ENCODE results near the gene TAF8.
A peak's percentile ranks its signal among the peaks of the same experiment; 100 is the strongest.

Gene TAF8

GRCh38 chr6:42043787-42044475 lies 6.4 kb upstream of the TAF8 start:
- Histone ChIP-seq H3K36me3 (ENCODE audit: insufficient read depth, low read length) (no peaks in the 10 kb centered on the region), H3K27me3 (ENCODE audit: insufficient read depth, low read length) (no peaks in the 10 kb centered on the region), H3K4me1 (ENCODE audit: control insufficient read depth, insufficient read depth, low read length, unreplicated experiment) (peaks cover 44% of the 10 kb centered on the region), H3K27ac (ENCODE audit: low read depth, low read length) (peak overlapping the region; percentile 93), H3K4me3 (ENCODE audit: low read depth, low read length) (peak overlapping the region; percentile 19; the same call in 1 of the 2 replicates), H2AFZ (ENCODE audit: low read length, unreplicated experiment) (no peak overlapping the region), H3K79me2 (ENCODE audit: control insufficient read depth, insufficient read depth, low read length, unreplicated experiment) (peaks cover 66% of the 10 kb centered on the region)

- peak overlapping the region; percentile 93 for H3K27ac ChIP-seq (ENCODE audit: low read depth, low read length)
- H3K36me3 ChIP-seq (ENCODE audit: insufficient read depth, low read length): no peaks in the 10 kb centered on the region
- H2AFZ ChIP-seq (ENCODE audit: low read length, unreplicated experiment): no peak overlapping the region
- H3K79me2 ChIP-seq (ENCODE audit: control insufficient read depth, insufficient read depth, low read length, unreplicated experiment): peaks cover 52% of the 10 kb centered on the region
- peaks cover 44% of the 10 kb centered on the region for H3K4me1 ChIP-seq (ENCODE audit: control insufficient read depth, insufficient read depth, low read length, unreplicated experiment)
- H3K27me3 ChIP-seq (ENCODE audit: insufficient read depth, low read length): no peaks in the 10 kb centered on the region
- peak overlapping the region; percentile 86 for H3K4me3 ChIP-seq (ENCODE audit: low read depth, low read length)
Observed at GRCh38 chr6:42045538-42046460, 4.5 kb upstream of the TAF8 start.

DNA sequence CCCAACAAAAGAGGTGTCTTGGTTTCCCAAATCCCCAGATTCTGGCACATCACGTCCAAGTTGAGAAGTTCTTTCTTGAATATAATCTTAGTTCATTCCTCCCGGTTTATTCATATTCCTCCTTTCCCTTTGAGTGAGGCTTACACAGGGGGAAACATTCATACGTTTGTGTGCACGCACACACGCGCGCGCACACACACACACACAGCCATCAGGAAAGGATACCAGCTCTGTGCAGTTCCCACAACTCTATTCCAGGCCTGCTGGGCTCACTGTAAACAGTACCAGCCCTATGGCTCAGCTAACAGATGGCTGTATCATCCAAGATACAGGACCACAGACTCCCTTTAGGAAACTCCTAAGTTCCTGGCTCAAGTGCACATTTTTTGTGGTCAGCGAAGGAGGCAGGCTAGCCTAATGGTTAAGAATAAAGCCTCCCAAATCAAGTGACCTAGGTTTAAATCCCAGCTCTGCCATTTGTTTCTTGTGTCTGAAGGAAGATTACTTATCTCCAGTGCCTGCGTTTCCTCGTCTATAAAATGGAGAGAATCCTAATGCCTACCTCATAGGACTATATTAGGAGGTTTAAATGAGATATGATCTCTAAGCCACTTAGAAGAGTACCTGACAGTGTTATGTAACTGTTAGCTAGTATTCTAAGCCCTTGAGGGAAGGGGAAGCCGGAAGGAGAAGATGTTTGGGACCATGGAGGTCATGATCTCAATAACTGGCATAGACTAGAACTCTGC lies 3.7 kb upstream of the TAF8 start:
- H3K36me3 ChIP-seq (ENCODE audit: insufficient read depth, low read length): no peaks in the 10 kb centered on the region
- no peaks in the 10 kb centered on the region for H3K27me3 ChIP-seq (ENCODE audit: insufficient read depth, low read length)
- H3K79me2 ChIP-seq (ENCODE audit: control insufficient read depth, insufficient read depth, low read length, unreplicated experiment): peaks cover 51% of the 10 kb centered on the region
- peak overlapping the region; percentile 93 for H3K27ac ChIP-seq (ENCODE audit: low read depth, low read length)
- H2AFZ ChIP-seq (ENCODE audit: low read length, unreplicated experiment): no peak overlapping the region
- peak overlapping the region; percentile 86 for H3K4me3 ChIP-seq (ENCODE audit: low read depth, low read length)
- H3K4me1 ChIP-seq (ENCODE audit: control insufficient read depth, insufficient read depth, low read length, unreplicated experiment): peaks cover 40% of the 10 kb centered on the region

DNA sequence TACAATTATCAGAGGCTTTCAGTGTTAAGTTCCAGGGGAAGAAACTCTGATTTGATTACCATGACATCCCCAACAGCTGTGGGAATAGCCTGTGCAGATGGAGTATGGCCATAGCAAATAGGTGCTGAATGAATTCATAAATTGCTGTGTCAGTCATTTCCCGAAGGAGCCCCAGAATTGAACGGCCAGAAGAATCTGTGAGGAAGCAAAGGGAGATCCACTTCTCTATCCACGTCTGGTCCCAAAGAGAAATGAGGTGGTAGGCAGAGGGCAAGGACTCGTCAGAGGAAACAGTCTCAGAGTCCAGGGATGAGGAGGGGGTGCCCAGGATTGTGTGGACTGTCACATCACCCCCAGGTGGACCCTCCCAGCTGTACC lies 3.1 kb upstream of the TAF8 start:
- Histone ChIP-seq H3K36me3 (ENCODE audit: insufficient read depth, low read length) (no peaks in the 10 kb centered on the region), H3K27ac (ENCODE audit: low read depth, low read length) (peak overlapping the region; percentile 93), H3K27me3 (ENCODE audit: insufficient read depth, low read length) (no peaks in the 10 kb centered on the region), H2AFZ (ENCODE audit: low read length, unreplicated experiment) (no peak overlapping the region), H3K79me2 (ENCODE audit: control insufficient read depth, insufficient read depth, low read length, unreplicated experiment) (peaks cover 52% of the 10 kb centered on the region), H3K4me3 (ENCODE audit: low read depth, low read length) (peak overlapping the region; percentile 86), H3K4me1 (ENCODE audit: control insufficient read depth, insufficient read depth, low read length, unreplicated experiment) (peaks cover 36% of the 10 kb centered on the region)

- Histone ChIP-seq H3K27ac (ENCODE audit: low read depth, low read length) (peak overlapping the region; percentile 93; the same call in 1 of the 2 replicates), H3K4me1 (ENCODE audit: control insufficient read depth, insufficient read depth, low read length, unreplicated experiment) (peaks cover 36% of the 10 kb centered on the region), H3K36me3 (ENCODE audit: insufficient read depth, low read length) (no peaks in the 10 kb centered on the region), H3K79me2 (ENCODE audit: control insufficient read depth, insufficient read depth, low read length, unreplicated experiment) (peaks cover 51% of the 10 kb centered on the region), H2AFZ (ENCODE audit: low read length, unreplicated experiment) (peak overlapping the region; percentile 83), H3K27me3 (ENCODE audit: insufficient read depth, low read length) (no peaks in the 10 kb centered on the region), H3K4me3 (ENCODE audit: low read depth, low read length) (peak overlapping the region; percentile 86)
Observed at GRCh38 chr6:42047790-42048405, 2.4 kb upstream of the TAF8 start.

DNA sequence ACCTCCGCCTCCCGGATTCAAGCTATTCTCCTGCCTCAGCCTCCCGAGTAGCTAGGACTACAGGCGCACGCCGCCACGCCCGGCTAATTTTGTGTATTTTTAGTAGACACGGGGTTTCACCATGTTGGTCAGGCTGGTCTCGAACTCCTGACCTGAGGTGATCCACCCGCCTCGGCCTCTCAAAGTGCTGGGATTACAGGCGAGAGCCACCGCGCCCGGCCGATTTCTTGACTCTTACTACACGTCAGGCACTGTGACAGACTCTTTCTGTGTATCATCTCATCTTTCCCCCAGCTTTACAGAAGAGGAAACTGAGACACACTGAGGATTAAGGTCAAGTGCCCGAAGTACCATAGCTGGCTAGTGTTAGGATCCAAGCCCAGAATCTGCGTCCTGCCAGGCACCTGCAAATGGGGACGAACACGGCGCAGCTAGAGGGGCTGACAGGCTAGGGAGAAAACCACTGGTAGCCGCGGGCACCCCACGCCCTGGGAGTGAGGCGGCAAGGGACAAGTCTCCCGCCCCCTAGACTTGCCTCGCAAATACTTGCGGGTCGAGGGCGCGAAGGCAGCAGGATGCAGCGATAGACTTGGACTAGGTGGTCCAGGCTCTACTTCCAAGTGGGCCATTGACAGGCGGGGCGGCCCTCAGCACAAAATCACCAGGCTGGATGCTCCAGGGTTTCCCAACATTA lies 1.1 kb upstream of the TAF8 start:
- Histone ChIP-seq H3K27me3 (ENCODE audit: insufficient read depth, low read length) (no peaks in the 10 kb centered on the region), H3K79me2 (ENCODE audit: control insufficient read depth, insufficient read depth, low read length, unreplicated experiment) (peaks cover 38% of the 10 kb centered on the region), H3K4me3 (ENCODE audit: low read depth, low read length) (peak overlapping the region; percentile 86), H3K27ac (ENCODE audit: low read depth, low read length) (peak overlapping the region; percentile 93; the same call in 1 of the 2 replicates), H3K36me3 (ENCODE audit: insufficient read depth, low read length) (peaks cover 7% of the 10 kb centered on the region), H3K4me1 (ENCODE audit: control insufficient read depth, insufficient read depth, low read length, unreplicated experiment) (peaks cover 29% of the 10 kb centered on the region), H2AFZ (ENCODE audit: low read length, unreplicated experiment) (no peak overlapping the region)

- H3K27me3 ChIP-seq (ENCODE audit: insufficient read depth, low read length): no peaks in the 10 kb centered on the region
- peaks cover 25% of the 10 kb centered on the region for H3K4me1 ChIP-seq (ENCODE audit: control insufficient read depth, insufficient read depth, low read length, unreplicated experiment)
- H3K27ac ChIP-seq (ENCODE audit: low read depth, low read length): peak overlapping the region; percentile 31
- H2AFZ ChIP-seq (ENCODE audit: low read length, unreplicated experiment): peak overlapping the region; percentile 82
- peak overlapping the region; percentile 95 for H3K4me3 ChIP-seq (ENCODE audit: low read depth, low read length)
- peaks cover 9% of the 10 kb centered on the region for H3K36me3 ChIP-seq (ENCODE audit: insufficient read depth, low read length)
- peaks cover 36% of the 10 kb centered on the region for H3K79me2 ChIP-seq (ENCODE audit: control insufficient read depth, insufficient read depth, low read length, unreplicated experiment)
Observed at GRCh38 chr6:42049948-42050296, 402 bp upstream of the TAF8 start.

GRCh38 chr6:42051268-42051653 lies 937 bp downstream of the TAF8 start:
- H2AFZ ChIP-seq (ENCODE audit: low read length, unreplicated experiment): no peak overlapping the region
- H3K4me1 ChIP-seq (ENCODE audit: control insufficient read depth, insufficient read depth, low read length, unreplicated experiment): peaks cover 14% of the 10 kb centered on the region
- H3K27me3 ChIP-seq (ENCODE audit: insufficient read depth, low read length): no peaks in the 10 kb centered on the region
- peak overlapping the region; percentile 95 for H3K4me3 ChIP-seq (ENCODE audit: low read depth, low read length)
- H3K36me3 ChIP-seq (ENCODE audit: insufficient read depth, low read length): peaks cover 22% of the 10 kb centered on the region
- H3K27ac ChIP-seq (ENCODE audit: low read depth, low read length): no peak overlapping the region
- peaks cover 36% of the 10 kb centered on the region for H3K79me2 ChIP-seq (ENCODE audit: control insufficient read depth, insufficient read depth, low read length, unreplicated experiment)

- Histone ChIP-seq H3K4me3 (ENCODE audit: low read depth, low read length) (no peak overlapping the region), H3K27me3 (ENCODE audit: insufficient read depth, low read length) (no peaks in the 10 kb centered on the region), H3K4me1 (ENCODE audit: control insufficient read depth, insufficient read depth, low read length, unreplicated experiment) (no peaks in the 10 kb centered on the region), H3K27ac (ENCODE audit: low read depth, low read length) (no peak overlapping the region), H2AFZ (ENCODE audit: low read length, unreplicated experiment) (no peak overlapping the region), H3K79me2 (ENCODE audit: control insufficient read depth, insufficient read depth, low read length, unreplicated experiment) (peaks cover 16% of the 10 kb centered on the region), H3K36me3 (ENCODE audit: insufficient read depth, low read length) (peaks cover 33% of the 10 kb centered on the region)
Observed at GRCh38 chr6:42053601-42054000, 3.3 kb downstream of the TAF8 start.

DNA sequence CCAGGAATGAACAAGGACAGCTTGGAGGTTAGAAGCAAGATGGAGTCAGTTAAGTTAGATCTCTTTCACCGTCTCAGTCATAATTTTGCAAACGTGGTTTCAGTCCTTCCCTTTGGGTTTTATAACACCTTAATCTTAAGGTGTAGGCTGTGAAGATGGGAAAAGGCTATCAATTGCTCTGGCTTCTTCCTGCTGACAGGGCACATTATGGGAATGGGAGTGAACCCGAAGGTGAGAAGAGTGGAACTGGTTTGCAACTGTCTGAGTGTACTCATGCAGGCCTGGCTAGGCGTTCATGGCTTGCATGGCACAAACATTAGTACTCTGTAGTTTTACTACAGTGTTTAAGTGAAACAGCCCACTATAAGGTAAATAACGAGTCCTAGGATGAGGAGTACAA lies 9.4 kb downstream of the TAF8 start:
- H3K4me3 ChIP-seq (ENCODE audit: low read depth, low read length): no peak overlapping the region
- H3K27ac ChIP-seq (ENCODE audit: low read depth, low read length): no peak overlapping the region
- no peak overlapping the region for H2AFZ ChIP-seq (ENCODE audit: low read length, unreplicated experiment)
- H3K79me2 ChIP-seq (ENCODE audit: control insufficient read depth, insufficient read depth, low read length, unreplicated experiment): no peaks in the 10 kb centered on the region
- H3K27me3 ChIP-seq (ENCODE audit: insufficient read depth, low read length): no peaks in the 10 kb centered on the region
- H3K36me3 ChIP-seq (ENCODE audit: insufficient read depth, low read length): peaks cover 46% of the 10 kb centered on the region
- H3K4me1 ChIP-seq (ENCODE audit: control insufficient read depth, insufficient read depth, low read length, unreplicated experiment): no peaks in the 10 kb centered on the region
